Endodermal cell (in vitro differentiated cells): Measurements from ENCODE around the gene GPR162. TPM values are rescaled to one million over a fixed set of nuclear protein-coding genes. Genes with fewer than 3 reads are reported as not detected.

Experiments used
- DNase-seq: peaks from one replicate; pipeline ENCODE4 v3.0.0-alpha.2; 2017
- H3K27ac ChIP-seq: 2 replicates; pipeline ENCODE4 v1.5.1; 2013; ENCODE audit warnings: mild to moderate bottlenecking, low read depth, low read length, moderate library complexity
- H3K27me3 ChIP-seq: 2 replicates; pipeline ENCODE4 v1.6.1; 2013; ENCODE audit warnings: mild to moderate bottlenecking, low read length, moderate library complexity; ENCODE audit not compliant: insufficient read depth, control insufficient read depth, poor library complexity, severe bottlenecking
- H3K36me3 ChIP-seq: 2 replicates; pipeline ENCODE4 v1.7.0; 2013; ENCODE audit warnings: mild to moderate bottlenecking, low read length, moderate library complexity; ENCODE audit not compliant: control insufficient read depth, insufficient read depth
- H3K4me1 ChIP-seq: one replicate; pipeline ENCODE4 v1.7.0; 2013; ENCODE audit warnings: low read length; ENCODE audit not compliant: control insufficient read depth, insufficient read depth
- H3K4me3 ChIP-seq: 2 replicates; pipeline ENCODE4 v1.5.1; 2013; ENCODE audit warnings: mild to moderate bottlenecking, low read length, moderate library complexity
- H3K9ac ChIP-seq: 2 replicates; pipeline ENCODE4 v1.6.1; 2013; ENCODE audit warnings: mild to moderate bottlenecking, low read length, moderate library complexity; ENCODE audit not compliant: poor library complexity, severe bottlenecking; ENCODE audit errors: extremely low read depth
- H3K9me3 ChIP-seq: 2 replicates; pipeline ENCODE4 v1.6.1; 2013; ENCODE audit warnings: mild to moderate bottlenecking, low read length, moderate library complexity; ENCODE audit not compliant: control insufficient read depth
- H3K27ac Mint-ChIP-seq: 2 replicates; pipeline ENCODE4 v1.8.0; 2020; ENCODE audit warnings: mixed read lengths
- H3K27me3 Mint-ChIP-seq: 2 replicates; pipeline ENCODE4 v1.8.0; 2021; ENCODE audit warnings: mild to moderate bottlenecking, mixed read lengths; ENCODE audit not compliant: insufficient read depth
- H3K36me3 Mint-ChIP-seq: 2 replicates; pipeline ENCODE4 v1.8.0; 2020; ENCODE audit warnings: low read depth, mixed read lengths
- H3K4me1 Mint-ChIP-seq: 2 replicates; pipeline ENCODE4 v1.8.0; 2020; ENCODE audit warnings: mixed read lengths
- H3K4me3 Mint-ChIP-seq: 2 replicates; pipeline ENCODE4 v1.8.0; 2020; ENCODE audit warnings: mild to moderate bottlenecking, moderate library complexity, mixed read lengths
- H3K9me3 Mint-ChIP-seq: 2 replicates; pipeline ENCODE4 v1.8.0; 2020; ENCODE audit warnings: mild to moderate bottlenecking, mixed read lengths
- CTCF ChIP-seq: fragments of 200-600 bp; sonication (generic); conservative IDR thresholded peaks from 2 replicates; pipeline ENCODE4 v1.5.0; 2021; ENCODE audit warnings: antibody characterized with exemption, mild to moderate bottlenecking
- WGBS, 2 experiments: methylation state at CpG; one replicate each; pipeline versions ENCODE4 v1.1.5 to v1.1.7; 2013; ENCODE audit warnings: missing lambda C conversion rate in 2 of 2, mixed read lengths in 1 of 2; ENCODE audit not compliant: insufficient coverage in 1 of 2, insufficient read length in 1 of 2; 5-methylcytosine and 5-hydroxymethylcytosine counted together
- total RNA-seq, 2 donors: library from RNA; stranded (reverse); fragmentation: NEBNext Ultra II Directional in 1 of 2; extraction: Animal tissue kit (Norgen Biotek cat#: 25700) in 1 of 2; gene quantifications; 2 replicates in 1 of 2; 3 replicates in 1 of 2; pipeline ENCODE4 v1.2.1, GENCODE V29; 2021

The GPR162 gene
- total RNA-seq, 2 donors from 2014 or later: 14.7 to 15.0 TPM

DNA sequence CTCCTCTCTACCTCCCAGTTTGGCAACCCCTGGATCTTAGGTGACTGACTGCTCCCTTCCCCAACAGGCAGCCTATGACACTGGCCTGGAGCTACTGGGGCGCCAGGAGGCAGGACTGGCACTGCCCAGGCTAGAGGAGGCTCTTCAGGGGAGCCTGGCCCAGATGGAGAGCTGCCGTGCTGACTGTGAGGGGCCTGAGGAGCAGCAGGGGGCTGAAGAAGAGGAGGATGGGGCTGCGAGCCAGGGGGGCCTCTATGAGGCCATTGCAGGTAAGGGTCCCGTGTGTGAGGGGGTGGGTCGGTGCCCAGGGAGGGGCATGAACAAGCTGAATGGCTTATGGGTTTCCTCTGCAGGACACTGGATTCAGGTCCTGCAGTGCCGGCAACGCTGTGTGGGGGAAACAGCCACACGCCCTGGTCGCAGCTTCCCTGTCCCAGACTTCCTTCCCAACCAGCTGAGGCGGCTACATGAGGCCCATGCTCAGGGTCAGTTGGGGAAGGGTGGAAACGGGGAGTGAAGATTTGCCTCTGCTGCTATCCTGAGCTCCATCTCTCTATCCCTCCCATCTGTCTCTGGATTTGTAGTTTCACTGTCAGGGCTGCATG lies 8.8 kb downstream of the GPR162 start:
- Histone ChIP-seq H3K27me3 (no peaks in the 10 kb centered on the region), H3K36me3 (peaks cover 31% of the 10 kb centered on the region), H3K9me3 (no peaks in the 10 kb centered on the region), H3K4me3 (no peak overlapping the region), H3K9ac (no peak overlapping the region), H3K4me1 (peaks cover 2% of the 10 kb centered on the region), H3K27ac (no peak overlapping the region)
- Mint-ChIP-seq H3K9me3 (no peaks in the 10 kb centered on the region), H3K27me3 (peaks cover 24% of the 10 kb centered on the region), H3K4me3 (peak overlapping the region; percentile 99), H3K27ac (no peak overlapping the region), H3K36me3 (peaks cover 36% of the 10 kb centered on the region), H3K4me1 (peaks cover 13% of the 10 kb centered on the region)
- 89 to 91% methylated on average over 9 to 11 of the region's 11 CpGs for WGBS, 2 experiments
- TF ChIP-seq CTCF: no peak
- DNase-seq: no peak

GRCh38 chr12:6830999-6831398 lies 9.4 kb downstream of the GPR162 start:
- H3K36me3 ChIP-seq: peaks cover 35% of the 10 kb centered on the region
- no peak overlapping the region for H3K27ac ChIP-seq
- no peaks in the 10 kb centered on the region for H3K9me3 Mint-ChIP-seq
- peaks cover 2% of the 10 kb centered on the region for H3K4me1 ChIP-seq
- H3K9ac ChIP-seq: no peak overlapping the region
- peaks cover 41% of the 10 kb centered on the region for H3K36me3 Mint-ChIP-seq
- DNase-seq: no peak
- no peak overlapping the region for H3K4me3 ChIP-seq
- no peaks in the 10 kb centered on the region for H3K27me3 ChIP-seq
- H3K27me3 Mint-ChIP-seq: peaks cover 18% of the 10 kb centered on the region
- H3K27ac Mint-ChIP-seq: no peak overlapping the region
- WGBS, 2 experiments: 91 to 97% methylated on average over 5 to 6 of the region's 6 CpGs
- H3K9me3 ChIP-seq: no peaks in the 10 kb centered on the region
- peaks cover 13% of the 10 kb centered on the region for H3K4me1 Mint-ChIP-seq
- TF ChIP-seq CTCF: no peak
- H3K4me3 Mint-ChIP-seq: peak overlapping the region; percentile 99

DNA sequence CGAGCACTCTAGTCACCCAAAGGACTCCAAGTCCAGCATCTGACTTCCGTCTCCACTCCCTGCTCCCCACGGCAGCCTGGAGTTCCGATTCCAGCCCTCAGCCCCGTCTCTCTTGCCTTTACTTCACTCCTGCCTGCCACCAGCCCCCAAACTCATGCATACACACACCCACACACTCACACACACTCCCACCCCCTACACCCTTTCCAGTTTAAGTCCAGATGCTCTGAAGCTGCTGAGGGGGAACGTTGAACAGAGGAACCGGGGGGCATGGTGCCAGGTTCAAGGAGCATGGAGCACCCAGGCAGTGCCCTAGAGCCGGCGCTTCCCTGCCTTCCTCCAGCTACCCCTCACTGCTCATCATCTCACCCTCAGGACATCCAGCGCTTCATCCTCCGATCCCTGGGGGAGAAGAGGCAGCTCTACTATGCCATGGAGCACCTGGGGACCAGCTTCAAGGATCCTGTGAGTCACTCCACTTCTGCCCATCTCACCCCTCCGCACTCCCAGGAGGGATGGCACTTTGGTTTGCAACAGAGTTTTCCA lies 9.9 kb downstream of the GPR162 start:
- no peak overlapping the region for H3K4me3 ChIP-seq
- no peak overlapping the region for H3K4me3 Mint-ChIP-seq
- H3K9me3 Mint-ChIP-seq: no peaks in the 10 kb centered on the region
- peaks cover 2% of the 10 kb centered on the region for H3K4me1 ChIP-seq
- H3K27ac Mint-ChIP-seq: no peak overlapping the region
- peaks cover 46% of the 10 kb centered on the region for H3K36me3 Mint-ChIP-seq
- no peak overlapping the region for H3K27ac ChIP-seq
- H3K36me3 ChIP-seq: peaks cover 40% of the 10 kb centered on the region
- H3K27me3 ChIP-seq: no peaks in the 10 kb centered on the region
- peaks cover 13% of the 10 kb centered on the region for H3K4me1 Mint-ChIP-seq
- peaks cover 13% of the 10 kb centered on the region for H3K27me3 Mint-ChIP-seq
- 88 to 95% methylated on average over 7 to 12 of the region's 12 CpGs for WGBS, 2 experiments
- no peaks in the 10 kb centered on the region for H3K9me3 ChIP-seq
- TF ChIP-seq CTCF: no peak
- DNase-seq: no peak
- H3K9ac ChIP-seq: no peak overlapping the region
